Transverse colon (tissue), 4 donors: ENCODE data around the gene ENAH. TPM values are rescaled to one million over a fixed set of nuclear protein-coding genes. Genes with fewer than 3 reads are reported as not detected.
A peak's percentile ranks its signal among the peaks of the same experiment; 100 is the strongest.

ENCODE experiments used
- DNase-seq: peaks from one replicate; pipeline ENCODE4 v3.0.0-alpha.2; 2019
- H3K27ac ChIP-seq, 4 donors: fragments of 200-600 bp; sonication (generic); 2 replicates each; pipeline ENCODE4 v1.5.1; 2016 to 2018; ENCODE audit warnings: inconsistent platforms in 4 of 4
- H3K27me3 ChIP-seq: fragments of 200-600 bp; sonication (generic); 2 replicates; pipeline ENCODE4 v1.5.1; 2017; ENCODE audit warnings: inconsistent platforms
- H3K36me3 ChIP-seq, 4 donors: fragments of 200-600 bp; sonication (generic); 2 replicates each; pipeline ENCODE4 v1.5.1; 2017 to 2019; ENCODE audit warnings: inconsistent platforms in 4 of 4
- H3K4me1 ChIP-seq, 4 donors: fragments of 200-600 bp; sonication (generic); 2 replicates each; pipeline ENCODE4 v1.5.1; 2017 to 2020; ENCODE audit warnings: inconsistent platforms in 4 of 4
- H3K4me3 ChIP-seq, 4 donors: fragments of 200-600 bp; sonication (generic); 1 replicate in 1 of 4; 2 replicates in 3 of 4; pipeline versions ENCODE4 v1.5.1 to v1.6.1; 2017 to 2019; ENCODE audit warnings: inconsistent platforms in 4 of 4
- H3K9me3 ChIP-seq, 2 donors: fragments of 200-600 bp; sonication (generic); 2 replicates each; pipeline ENCODE4 v1.5.1; 2017 to 2019; ENCODE audit warnings: inconsistent platforms in 2 of 2
- EP300 ChIP-seq: sonication (generic); formaldehyde crosslinking; IDR thresholded peaks from one replicate; pipeline ENCODE4 v1.6.1; 2017; ENCODE audit warnings: antibody characterized with exemption, low read depth
- POLR2A ChIP-seq: fragments of 450-650 bp; IDR thresholded peaks from one replicate; pipeline ENCODE4 v1.6.1; 2016; ENCODE audit warnings: antibody characterized with exemption, mild to moderate bottlenecking, moderate library complexity
- POLR2AphosphoS5 ChIP-seq, 3 donors: sonication (generic); formaldehyde crosslinking; IDR thresholded peaks; one replicate each; pipeline ENCODE4 v1.6.1; 2016; ENCODE audit warnings: antibody characterized with exemption in 3 of 3
- whole genome bisulfite sequencing, 2 donors: methylation state at CpG; one replicate each; pipeline ENCODE4 v1.1.5; 2018; ENCODE audit warnings: low coverage in 1 of 2; 5-methylcytosine and 5-hydroxymethylcytosine counted together
- in situ Hi-C, 4 donors: fragments of 200-750 bp; cut with MboI; loops; one replicate each; pipeline versions ENCODE4 v1.15.0 to v1.15.1; 2017; ENCODE audit warnings: low sequenced_read_pairs in 3 of 4, low pct_ligation_motif_present in 1 of 4, low pct_unique_long_range_greater_than_20kb in 1 of 4
- intact Hi-C: fragments of 100-400 bp; cut with DNase I; formaldehyde crosslinking; loops from one replicate; pipeline ENCODE4 v1.15.1; 2023; ENCODE audit warnings: low total_unique reads
- total RNA-seq, 4 donors: library from RNA; depleted of rRNA; stranded (reverse); fragments of >200 nt; gene quantifications; one replicate each; pipeline ENCODE4 v1.1.0, GENCODE V29; 2016
- TF ChIP-seq, protein P1 (sequence below), 5 experiments: fragments of 200-600 bp in 3 of 5; fragments of 450-650 bp in 2 of 5; sonication (generic) in 3 of 5; IDR thresholded peaks; 1 replicate in 2 of 5; 2 replicates in 3 of 5; pipeline ENCODE4 v1.5.1; 2016 to 2017; ENCODE audit warnings: antibody characterized with exemption in 5 of 5, inconsistent platforms in 3 of 5, mild to moderate bottlenecking in 2 of 5, moderate library complexity in 1 of 5

ENAH gene
- total RNA-seq, 4 donors from 2014 or later, result 14.7 to 140 (median 33.9) TPM

DNA sequence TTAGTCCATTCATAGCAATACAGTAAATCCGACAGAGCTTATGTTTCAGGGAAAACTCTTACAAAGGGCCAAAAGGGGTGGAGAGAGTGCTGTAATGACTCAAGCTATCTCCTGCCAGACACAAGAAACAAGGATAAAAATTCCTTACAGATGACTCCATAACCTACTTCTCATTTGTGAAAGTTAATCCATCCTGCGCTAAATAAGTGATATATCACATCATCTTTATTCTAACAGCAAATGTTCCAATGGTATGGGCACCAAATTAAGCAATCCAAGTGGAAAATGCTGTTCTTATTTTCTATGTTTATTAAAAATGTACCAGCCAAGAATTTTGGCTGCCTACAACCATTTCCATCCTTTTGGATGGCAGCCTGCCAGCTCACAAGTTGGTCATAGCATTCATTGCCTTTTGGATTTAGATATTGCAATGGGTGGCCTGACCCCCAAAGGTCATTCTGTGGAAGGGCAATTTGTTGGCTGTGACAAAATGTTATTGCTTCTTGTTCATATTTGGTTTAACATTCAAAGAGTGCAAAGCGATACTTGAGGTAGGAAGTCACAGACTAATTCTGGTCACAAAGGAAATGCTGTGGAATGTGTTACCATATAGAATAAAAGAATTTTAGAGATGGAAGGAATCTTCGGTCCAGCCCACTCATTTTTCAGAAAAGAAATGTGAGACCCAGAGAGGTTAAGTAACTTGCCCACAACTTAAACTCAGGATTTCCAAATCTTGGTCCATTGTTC, 2.8 kb upstream of the ENAH start:
- Histone ChIP-seq H3K4me3 (no peak overlapping the region), H3K27me3 (no peaks in the 10 kb centered on the region), H3K9me3 (no peaks in the 10 kb centered on the region), H3K4me1 (peaks cover 0 to 31% (median 6%) of the 10 kb centered on the region in 4 donors), H3K36me3 (no peaks in the 10 kb centered on the region), H3K27ac (peak overlapping the region; percentile 91 to 95 (median 94))
- 54 to 67% methylated on average over 4 of the region's 4 CpGs for WGBS, 2 donors
- DNase-seq, result peak; percentile 40
- TF ChIP-seq POLR2AphosphoS5 (IDR thresholded peaks at IDR 0.05) (peak; percentile 44 to 73 (median 60)), EP300 (peak; percentile 14), POLR2A (no peak)
- TF ChIP-seq, protein P1, sequence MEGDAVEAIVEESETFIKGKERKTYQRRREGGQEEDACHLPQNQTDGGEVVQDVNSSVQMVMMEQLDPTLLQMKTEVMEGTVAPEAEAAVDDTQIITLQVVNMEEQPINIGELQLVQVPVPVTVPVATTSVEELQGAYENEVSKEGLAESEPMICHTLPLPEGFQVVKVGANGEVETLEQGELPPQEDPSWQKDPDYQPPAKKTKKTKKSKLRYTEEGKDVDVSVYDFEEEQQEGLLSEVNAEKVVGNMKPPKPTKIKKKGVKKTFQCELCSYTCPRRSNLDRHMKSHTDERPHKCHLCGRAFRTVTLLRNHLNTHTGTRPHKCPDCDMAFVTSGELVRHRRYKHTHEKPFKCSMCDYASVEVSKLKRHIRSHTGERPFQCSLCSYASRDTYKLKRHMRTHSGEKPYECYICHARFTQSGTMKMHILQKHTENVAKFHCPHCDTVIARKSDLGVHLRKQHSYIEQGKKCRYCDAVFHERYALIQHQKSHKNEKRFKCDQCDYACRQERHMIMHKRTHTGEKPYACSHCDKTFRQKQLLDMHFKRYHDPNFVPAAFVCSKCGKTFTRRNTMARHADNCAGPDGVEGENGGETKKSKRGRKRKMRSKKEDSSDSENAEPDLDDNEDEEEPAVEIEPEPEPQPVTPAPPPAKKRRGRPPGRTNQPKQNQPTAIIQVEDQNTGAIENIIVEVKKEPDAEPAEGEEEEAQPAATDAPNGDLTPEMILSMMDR (IDR thresholded peaks at IDR 0.05), result no peak
- intact Hi-C loops (loop anchor here (10.0 kb wide), 1 partner anchor 171 kb away; no protein-coding TSS in a partner anchor), in situ Hi-C loops (no loop called here)

DNA sequence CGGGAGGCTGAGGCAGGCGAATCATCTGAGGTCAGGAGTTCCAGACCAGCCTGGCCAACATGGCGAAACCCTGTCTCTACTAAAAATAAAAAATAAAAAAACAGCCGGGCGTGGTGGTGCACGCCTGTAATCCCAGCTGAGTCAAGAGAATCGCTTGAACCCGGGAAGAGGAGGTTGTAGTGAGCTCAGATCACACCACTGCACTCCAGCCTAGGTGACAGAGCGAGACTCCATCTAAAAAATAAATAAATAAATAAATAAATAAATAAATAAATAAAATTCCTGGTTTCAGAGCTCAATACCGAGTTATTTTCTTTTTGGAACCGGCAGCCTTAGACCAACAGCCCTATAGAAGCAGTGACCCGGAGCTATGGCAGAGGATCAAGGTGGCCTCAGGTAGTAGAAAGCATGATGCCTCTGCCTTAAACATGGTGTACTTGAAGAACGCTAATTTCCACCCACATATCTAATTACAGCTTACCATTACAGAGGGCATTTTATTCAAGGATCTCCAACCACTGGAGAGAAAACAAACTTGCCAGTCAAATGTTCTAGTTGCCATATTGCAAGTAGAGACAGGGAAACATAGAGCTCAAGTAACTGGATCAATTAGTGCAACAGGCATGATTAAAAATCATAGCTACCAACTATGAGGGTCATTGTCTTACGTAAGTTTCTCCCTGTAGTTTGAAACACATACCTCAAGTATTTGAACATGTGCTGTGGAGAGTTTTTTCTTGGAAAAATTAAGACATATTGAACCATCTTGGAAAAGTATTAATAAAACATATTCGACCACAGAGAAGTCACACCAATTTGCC, 2.0 kb upstream of the ENAH start:
- Histone ChIP-seq H3K9me3 (no peaks in the 10 kb centered on the region), H3K4me1 (peaks cover 0 to 27% (median 6%) of the 10 kb centered on the region in 4 donors), H3K4me3 (no peak overlapping the region), H3K36me3 (no peaks in the 10 kb centered on the region), H3K27me3 (no peaks in the 10 kb centered on the region), H3K27ac (peak overlapping the region; percentile 91 to 95 (median 94))
- DNase-seq, result no peak
- in situ Hi-C loops, result no loop called here
- TF ChIP-seq POLR2A (no peak), EP300 (no peak), POLR2AphosphoS5 (IDR thresholded peaks at IDR 0.05) (no peak)
- TF ChIP-seq, protein P1 (IDR thresholded peaks at IDR 0.05), result no peak
- WGBS, 2 donors, result 76 to 87% methylated on average over 10 to 15 of the region's 15 CpGs
- intact Hi-C loops, result loop anchor here (5.0 to 10.0 kb wide), 2 partner anchors 122 to 170 kb away; partner anchors contain the start of gene SRP9

DNA sequence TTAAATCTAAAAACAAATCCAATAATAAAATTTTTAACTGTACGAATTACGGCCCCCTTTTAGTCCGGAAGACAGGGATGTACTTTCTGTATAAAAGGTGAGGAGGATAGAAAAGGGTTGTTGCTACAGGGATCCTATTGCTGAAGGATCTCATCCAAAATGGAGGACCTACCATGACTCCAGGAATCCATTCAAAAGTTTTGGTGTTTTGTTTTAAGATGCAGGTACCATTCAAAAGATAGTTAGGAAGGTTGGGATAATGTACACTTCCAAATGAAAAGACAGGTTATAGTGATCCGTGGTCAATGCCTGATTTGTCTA, 1.3 kb upstream of the ENAH start:
- 64 to 66% methylated on average over 3 to 4 of the region's 4 CpGs for WGBS, 2 donors
- TF ChIP-seq, protein P1 (IDR thresholded peaks at IDR 0.05), result no peak
- TF ChIP-seq EP300 (no peak), POLR2A (no peak), POLR2AphosphoS5 (IDR thresholded peaks at IDR 0.05) (no peak)
- Histone ChIP-seq H3K4me3 (peak overlapping the region in 3 of 4 donors; percentile 63 to 92 (median 76)), H3K4me1 (peaks cover 0 to 30% (median 6%) of the 10 kb centered on the region in 4 donors), H3K27ac (peak overlapping the region; percentile 91 to 95 (median 94)), H3K9me3 (no peaks in the 10 kb centered on the region), H3K36me3 (no peaks in the 10 kb centered on the region), H3K27me3 (no peaks in the 10 kb centered on the region)
- intact Hi-C loops (loop anchor here (5.0 to 10.0 kb wide), 2 partner anchors 123 to 169 kb away; partner anchors contain the start of gene SRP9), in situ Hi-C loops (no loop called here)
- no peak for DNase-seq
